Measurements from ENCODE around the gene ADIPOR2. TPM values are rescaled to one million over a fixed set of nuclear protein-coding genes. Genes with fewer than 3 reads are reported as not detected.

ADIPOR2 gene
- total and polyA plus RNA-seq, 3 donors from 2014 or later: 70.6 to 78.3 (median 75.1) TPM

- Histone ChIP-seq H3K4me3 (peak overlapping the region; percentile 62 to 76), H3K4me1 (peaks cover 5% of the 10 kb centered on the region), H3K27ac (peak overlapping the region; percentile 73 to 81), H3K36me3 (ENCODE audit: low read depth, missing control alignments) (no peaks in the 10 kb centered on the region), H3K9me3 (no peaks in the 10 kb centered on the region), H3K27me3 (no peaks in the 10 kb centered on the region)
- WGBS, 2 donors: 14 to 18% methylated on average over 18 to 68 of the region's 71 CpGs
- DNase-seq: peak; percentile 62
- intact Hi-C loops (cut with DNase I; ENCODE audit: low total_unique reads): loop anchor here (5.0 kb wide), 1 partner anchor 140 kb away; no protein-coding TSS in a partner anchor
- no peak for TF ChIP-seq POLR2A (IDR thresholded peaks at IDR 0.05)
- no peak for TF ChIP-seq CTCF (IDR thresholded peaks at IDR 0.05)
Measured at GRCh38 chr12:1797011-1797901, 106.4 kb downstream of the ADIPOR2 start.

DNA sequence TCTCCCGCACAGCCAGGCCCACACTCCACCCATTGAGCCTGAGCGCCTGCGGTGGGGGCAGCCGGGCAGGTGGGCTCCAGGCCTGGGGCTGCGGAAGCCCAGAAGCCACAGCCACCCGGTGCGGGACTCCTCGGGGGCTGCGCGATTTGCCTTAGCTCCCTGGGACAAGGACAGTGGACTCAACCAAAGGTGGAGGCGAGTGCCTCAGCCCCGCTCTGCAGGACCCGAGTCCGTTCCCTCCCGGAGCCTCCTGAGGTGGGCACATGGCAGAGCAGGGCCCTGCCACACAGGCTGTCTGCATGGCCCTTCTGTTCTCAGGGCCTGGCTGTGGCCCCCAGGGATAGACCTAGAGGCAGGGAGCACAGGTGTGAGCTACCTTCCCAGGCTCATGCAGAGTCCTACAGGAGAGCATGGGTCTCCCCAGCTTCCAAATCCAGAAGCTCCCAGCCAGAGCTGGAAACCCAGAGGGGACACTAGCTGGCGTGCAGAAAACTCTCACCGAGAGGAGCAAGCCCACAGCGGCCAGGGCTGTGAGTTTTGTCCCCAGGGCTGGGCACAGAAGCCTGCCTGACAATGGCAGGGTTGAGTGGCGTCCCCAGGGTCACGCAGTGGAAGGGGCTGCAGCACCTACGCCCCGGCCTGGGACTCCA, 107.2 kb downstream of the ADIPOR2 start:
- intact Hi-C loops (cut with DNase I; ENCODE audit: low total_unique reads): loop anchor here (5.0 kb wide), 1 partner anchor 139 kb away; no protein-coding TSS in a partner anchor
- TF ChIP-seq CTCF (IDR thresholded peaks at IDR 0.05): no peak
- no peak for TF ChIP-seq POLR2A (IDR thresholded peaks at IDR 0.05)
- peaks cover 5% of the 10 kb centered on the region for H3K4me1 ChIP-seq
- WGBS, 2 donors: 79 to 83% methylated on average over 16 to 22 of the region's 22 CpGs
- peak overlapping the region in 1 of 2 donors; percentile 73 for H3K27ac ChIP-seq
- no peak overlapping the region for H3K4me3 ChIP-seq
- peak; percentile 12 for DNase-seq
- H3K9me3 ChIP-seq: no peaks in the 10 kb centered on the region
- no peaks in the 10 kb centered on the region for H3K36me3 ChIP-seq (ENCODE audit: low read depth, missing control alignments)
- no peaks in the 10 kb centered on the region for H3K27me3 ChIP-seq

GRCh38 chr12:1798641-1799020, 107.8 kb downstream of the ADIPOR2 start:
- H3K27me3 ChIP-seq: no peaks in the 10 kb centered on the region
- no peak overlapping the region for H3K4me3 ChIP-seq
- 81 to 88% methylated on average over 4 to 5 of the region's 6 CpGs for WGBS, 2 donors
- TF ChIP-seq POLR2A (IDR thresholded peaks at IDR 0.05) (no peak), CTCF (IDR thresholded peaks at IDR 0.05) (no peak)
- no peaks in the 10 kb centered on the region for H3K36me3 ChIP-seq (ENCODE audit: low read depth, missing control alignments)
- no peak overlapping the region for H3K27ac ChIP-seq
- DNase-seq: no peak
- intact Hi-C loops (cut with DNase I; ENCODE audit: low total_unique reads): loop anchor here (5.0 kb wide), 1 partner anchor 139 kb away; no protein-coding TSS in a partner anchor
- no peaks in the 10 kb centered on the region for H3K9me3 ChIP-seq
- peaks cover 5% of the 10 kb centered on the region for H3K4me1 ChIP-seq

DNA sequence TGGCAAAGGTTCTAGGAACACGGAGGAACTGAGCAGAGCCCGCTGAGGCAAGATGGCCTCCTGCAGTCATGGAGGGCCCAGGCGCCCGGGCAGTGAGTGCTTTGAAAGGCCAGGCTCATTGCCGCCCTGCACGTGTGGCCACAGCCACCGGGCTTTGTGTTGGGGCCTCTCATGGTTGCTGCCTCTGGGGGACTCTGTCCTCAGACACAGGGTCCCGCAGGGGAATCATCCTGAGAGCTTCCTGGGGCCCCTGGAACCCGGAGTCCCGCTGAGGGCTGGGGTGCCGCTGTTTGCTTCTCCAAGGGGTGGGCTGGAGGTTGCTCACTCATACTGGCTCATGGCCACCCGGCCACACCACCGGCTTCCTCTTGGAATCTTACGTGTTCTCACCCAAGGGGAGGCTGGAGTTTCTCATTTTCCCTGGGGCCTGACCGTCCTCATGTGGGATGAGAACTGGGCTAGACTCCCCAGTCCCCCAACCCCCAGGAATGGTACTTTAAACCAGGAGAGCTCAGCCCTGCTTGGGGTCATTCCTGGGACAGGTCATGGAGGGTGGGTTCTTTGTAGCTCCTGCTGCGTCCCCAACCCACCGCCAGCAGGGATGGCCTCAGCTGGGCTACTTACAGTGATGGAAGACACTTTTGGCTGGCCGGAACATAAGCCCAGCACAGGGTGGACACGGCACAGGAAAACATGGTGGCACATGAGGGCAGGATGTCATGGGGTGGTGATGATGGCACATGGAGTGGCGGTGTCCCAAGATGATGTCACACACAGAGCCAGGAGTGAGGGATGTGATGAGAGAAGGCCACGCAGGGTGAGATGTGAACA, 108.4 kb downstream of the ADIPOR2 start:
- Histone ChIP-seq H3K36me3 (ENCODE audit: low read depth, missing control alignments) (no peaks in the 10 kb centered on the region), H3K27me3 (no peaks in the 10 kb centered on the region), H3K27ac (no peak overlapping the region), H3K4me1 (peaks cover 5% of the 10 kb centered on the region), H3K4me3 (no peak overlapping the region), H3K9me3 (no peaks in the 10 kb centered on the region)
- WGBS, 2 donors: 88 to 90% methylated on average over 6 to 21 of the region's 21 CpGs
- intact Hi-C loops (cut with DNase I; ENCODE audit: low total_unique reads): loop anchor here (5.0 kb wide), 1 partner anchor 138 kb away; no protein-coding TSS in a partner anchor
- DNase-seq: no peak
- no peak for TF ChIP-seq CTCF (IDR thresholded peaks at IDR 0.05)
- no peak for TF ChIP-seq POLR2A (IDR thresholded peaks at IDR 0.05)

Measured in testis (tissue), 3 donors.